Measurements from ENCODE around the gene FKBP2.
"Not testable (repeated sequence)": the region's sequence is repeated elsewhere in the genome, so short reads cannot be mapped to it uniquely, and the experiment has no call there.

FKBP2 gene

DNA sequence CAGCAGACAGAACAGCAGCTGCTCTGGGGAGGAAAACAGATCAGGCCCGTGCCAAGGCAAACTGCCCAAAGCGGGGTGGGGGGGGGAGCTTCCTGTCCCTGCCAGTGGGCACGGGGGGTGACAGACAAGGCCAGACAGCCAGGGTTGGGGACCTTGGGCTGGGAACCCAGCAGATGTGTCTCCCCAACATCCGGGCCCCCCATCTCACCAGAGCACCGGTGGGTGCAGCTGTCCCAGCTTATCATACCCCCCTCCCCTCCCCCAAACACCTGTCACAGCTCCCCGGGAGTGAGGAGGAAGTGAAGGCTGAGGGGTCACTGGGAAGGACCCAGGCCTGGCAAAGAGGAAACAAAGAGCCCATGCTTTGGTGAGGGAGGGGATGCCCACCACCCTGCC, 4.5 kb downstream of the FKBP2 start:
- H3K79me2 ChIP-seq (ENCODE audit: insufficient read depth, low read length): peaks cover 48% of the 10 kb centered on the region
- H3F3A ChIP-seq (ENCODE audit: low read depth): peaks cover 6% of the 10 kb centered on the region; the same call in 1 of the 2 replicates
- H3K4me2 ChIP-seq (ENCODE audit: low read depth, low read length, poor library complexity, severe bottlenecking): peak overlapping the region; percentile 84
- H2AFZ ChIP-seq (ENCODE audit: low read length): no peak overlapping the region
- no peaks in the 10 kb centered on the region for H3K27me3 ChIP-seq (ENCODE audit: insufficient read depth, low read length, poor library complexity, severe bottlenecking)
- TF ChIP-seq, protein P1, sequence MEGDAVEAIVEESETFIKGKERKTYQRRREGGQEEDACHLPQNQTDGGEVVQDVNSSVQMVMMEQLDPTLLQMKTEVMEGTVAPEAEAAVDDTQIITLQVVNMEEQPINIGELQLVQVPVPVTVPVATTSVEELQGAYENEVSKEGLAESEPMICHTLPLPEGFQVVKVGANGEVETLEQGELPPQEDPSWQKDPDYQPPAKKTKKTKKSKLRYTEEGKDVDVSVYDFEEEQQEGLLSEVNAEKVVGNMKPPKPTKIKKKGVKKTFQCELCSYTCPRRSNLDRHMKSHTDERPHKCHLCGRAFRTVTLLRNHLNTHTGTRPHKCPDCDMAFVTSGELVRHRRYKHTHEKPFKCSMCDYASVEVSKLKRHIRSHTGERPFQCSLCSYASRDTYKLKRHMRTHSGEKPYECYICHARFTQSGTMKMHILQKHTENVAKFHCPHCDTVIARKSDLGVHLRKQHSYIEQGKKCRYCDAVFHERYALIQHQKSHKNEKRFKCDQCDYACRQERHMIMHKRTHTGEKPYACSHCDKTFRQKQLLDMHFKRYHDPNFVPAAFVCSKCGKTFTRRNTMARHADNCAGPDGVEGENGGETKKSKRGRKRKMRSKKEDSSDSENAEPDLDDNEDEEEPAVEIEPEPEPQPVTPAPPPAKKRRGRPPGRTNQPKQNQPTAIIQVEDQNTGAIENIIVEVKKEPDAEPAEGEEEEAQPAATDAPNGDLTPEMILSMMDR (conservative IDR thresholded peaks at IDR 0.05; ENCODE audit: low read length): no peak
- TF ChIP-seq EZH2phosphoT487 (IDR thresholded peaks at IDR 0.05; ENCODE audit: borderline replicate concordance): no peak
- peak overlapping the region; percentile 88 for H3K9ac ChIP-seq (ENCODE audit: low read depth, low read length, poor library complexity, severe bottlenecking)
- H4K20me1 ChIP-seq (ENCODE audit: insufficient read depth, low read length, poor library complexity, severe bottlenecking): peaks cover 31% of the 10 kb centered on the region
- H3K9me3 ChIP-seq (ENCODE audit: insufficient read depth, low read depth, low read length): no peaks in the 10 kb centered on the region
- H3K4me3 ChIP-seq (ENCODE audit: low read length, poor library complexity, severe bottlenecking): peak overlapping the region; percentile 96
- H3K4me1 ChIP-seq (ENCODE audit: insufficient read depth, low read length, poor library complexity, severe bottlenecking): peaks cover 42% of the 10 kb centered on the region
- peaks cover 11% of the 10 kb centered on the region; the same call in 1 of the 2 replicates for H3K36me3 ChIP-seq (ENCODE audit: insufficient read depth, low read length)
- no peaks in the 10 kb centered on the region for H3K9me2 ChIP-seq (replicated peaks; ENCODE audit: low read depth, low read length)

DNA sequence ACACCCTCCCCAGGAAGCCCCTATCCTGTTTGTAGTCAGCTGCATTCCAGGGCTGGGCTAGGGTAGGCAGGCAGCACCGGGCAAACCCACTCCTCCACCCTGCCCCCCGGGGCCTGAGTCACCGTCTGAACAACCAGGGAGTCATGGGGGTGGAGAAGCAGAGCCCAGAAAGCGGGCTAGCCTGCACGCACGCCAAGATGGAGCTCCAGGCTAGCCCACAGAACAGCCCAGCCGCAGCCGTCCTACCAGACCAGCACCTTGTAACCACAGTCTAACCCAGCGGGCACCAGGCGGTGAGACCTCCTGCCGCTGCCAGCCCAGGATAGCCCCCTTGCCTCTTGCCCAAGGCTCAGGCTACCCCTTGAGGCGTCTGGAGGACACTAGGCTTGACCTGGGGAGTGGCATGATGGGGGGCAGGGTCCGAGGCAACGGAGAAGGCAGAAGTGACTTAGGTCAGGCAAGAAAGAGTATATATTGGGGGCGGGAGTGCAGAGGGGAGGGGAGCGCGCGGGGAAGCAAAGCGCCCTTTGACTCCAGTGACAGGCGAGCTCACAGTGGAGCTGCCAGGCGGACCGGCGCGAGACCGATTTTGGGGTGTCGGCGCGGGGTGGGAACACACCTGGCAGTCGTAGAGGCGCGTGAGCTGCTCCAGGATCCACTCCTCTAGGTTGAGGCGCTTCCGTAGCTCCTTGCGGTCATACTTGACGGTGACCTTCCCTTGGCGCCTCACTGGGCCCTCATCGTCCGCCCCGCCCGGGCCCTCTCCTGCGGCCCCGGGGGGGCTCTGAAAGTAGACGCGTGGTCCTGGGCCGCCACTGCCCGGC, 5.1 kb downstream of the FKBP2 start:
- H3K4me3 ChIP-seq (ENCODE audit: low read length, poor library complexity, severe bottlenecking): peak overlapping the region; percentile 96
- TF ChIP-seq, protein P1 (conservative IDR thresholded peaks at IDR 0.05; ENCODE audit: low read length): no peak
- no peak for TF ChIP-seq EZH2phosphoT487 (IDR thresholded peaks at IDR 0.05; ENCODE audit: borderline replicate concordance)
- H3K36me3 ChIP-seq (ENCODE audit: insufficient read depth, low read length): peaks cover 11% of the 10 kb centered on the region; the same call in 1 of the 2 replicates
- peaks cover 44% of the 10 kb centered on the region for H3K4me1 ChIP-seq (ENCODE audit: insufficient read depth, low read length, poor library complexity, severe bottlenecking)
- H3K9ac ChIP-seq (ENCODE audit: low read depth, low read length, poor library complexity, severe bottlenecking): peak overlapping the region; percentile 88
- peak overlapping the region; percentile 84 for H3K4me2 ChIP-seq (ENCODE audit: low read depth, low read length, poor library complexity, severe bottlenecking)
- no peaks in the 10 kb centered on the region for H3K9me3 ChIP-seq (ENCODE audit: insufficient read depth, low read depth, low read length)
- no peaks in the 10 kb centered on the region for H3K9me2 ChIP-seq (replicated peaks; ENCODE audit: low read depth, low read length)
- H3K27me3 ChIP-seq (ENCODE audit: insufficient read depth, low read length, poor library complexity, severe bottlenecking): no peaks in the 10 kb centered on the region
- peaks cover 31% of the 10 kb centered on the region for H4K20me1 ChIP-seq (ENCODE audit: insufficient read depth, low read length, poor library complexity, severe bottlenecking)
- H2AFZ ChIP-seq (ENCODE audit: low read length): peak overlapping the region; percentile 32; the same call in 1 of the 2 replicates
- peaks cover 48% of the 10 kb centered on the region for H3K79me2 ChIP-seq (ENCODE audit: insufficient read depth, low read length)
- peaks cover 3% of the 10 kb centered on the region; the same call in 1 of the 2 replicates for H3F3A ChIP-seq (ENCODE audit: low read depth)

DNA sequence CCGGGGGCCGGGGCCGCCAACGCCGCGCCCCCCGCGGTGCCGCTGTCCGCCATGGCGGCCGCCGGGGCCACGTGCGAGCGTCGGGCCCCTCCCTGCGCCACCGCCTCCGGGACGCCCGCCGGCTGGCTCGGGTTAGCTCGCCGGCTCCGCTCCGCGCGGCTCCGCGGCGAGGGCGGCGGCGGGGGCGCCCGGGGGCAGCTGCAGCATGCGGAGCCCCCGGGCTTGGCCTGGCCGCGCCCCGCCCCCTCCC, 5.7 kb downstream of the FKBP2 start:
- Histone ChIP-seq H3K36me3 (ENCODE audit: insufficient read depth, low read length) (peaks cover 11% of the 10 kb centered on the region; the same call in 1 of the 2 replicates), H3K4me3 (ENCODE audit: low read length, poor library complexity, severe bottlenecking) (peak overlapping the region; percentile 96), H3K4me1 (ENCODE audit: insufficient read depth, low read length, poor library complexity, severe bottlenecking) (peaks cover 44% of the 10 kb centered on the region), H3K79me2 (ENCODE audit: insufficient read depth, low read length) (peaks cover 48% of the 10 kb centered on the region), H4K20me1 (ENCODE audit: insufficient read depth, low read length, poor library complexity, severe bottlenecking) (peaks cover 31% of the 10 kb centered on the region), H3K9ac (ENCODE audit: low read depth, low read length, poor library complexity, severe bottlenecking) (peak overlapping the region; percentile 88)
- H2AFZ ChIP-seq (ENCODE audit: low read length); H3K9me3 ChIP-seq (ENCODE audit: insufficient read depth, low read depth, low read length); H3K27me3 ChIP-seq (ENCODE audit: insufficient read depth, low read length, poor library complexity, severe bottlenecking); H3K4me2 ChIP-seq (ENCODE audit: low read depth, low read length, poor library complexity, severe bottlenecking); H3K9me2 ChIP-seq (replicated peaks; ENCODE audit: low read depth, low read length); H3F3A ChIP-seq (ENCODE audit: low read depth): not testable (repeated sequence)
